ENCODE results near the gene CYP1A1. TPM values are rescaled to one million over a fixed set of nuclear protein-coding genes. Genes with fewer than 3 reads are reported as not detected.

Gene CYP1A1
- total and polyA plus RNA-seq, 12 donors = 0.11 to 2.2 (median 0.96) TPM; not detected in 9

DNA sequence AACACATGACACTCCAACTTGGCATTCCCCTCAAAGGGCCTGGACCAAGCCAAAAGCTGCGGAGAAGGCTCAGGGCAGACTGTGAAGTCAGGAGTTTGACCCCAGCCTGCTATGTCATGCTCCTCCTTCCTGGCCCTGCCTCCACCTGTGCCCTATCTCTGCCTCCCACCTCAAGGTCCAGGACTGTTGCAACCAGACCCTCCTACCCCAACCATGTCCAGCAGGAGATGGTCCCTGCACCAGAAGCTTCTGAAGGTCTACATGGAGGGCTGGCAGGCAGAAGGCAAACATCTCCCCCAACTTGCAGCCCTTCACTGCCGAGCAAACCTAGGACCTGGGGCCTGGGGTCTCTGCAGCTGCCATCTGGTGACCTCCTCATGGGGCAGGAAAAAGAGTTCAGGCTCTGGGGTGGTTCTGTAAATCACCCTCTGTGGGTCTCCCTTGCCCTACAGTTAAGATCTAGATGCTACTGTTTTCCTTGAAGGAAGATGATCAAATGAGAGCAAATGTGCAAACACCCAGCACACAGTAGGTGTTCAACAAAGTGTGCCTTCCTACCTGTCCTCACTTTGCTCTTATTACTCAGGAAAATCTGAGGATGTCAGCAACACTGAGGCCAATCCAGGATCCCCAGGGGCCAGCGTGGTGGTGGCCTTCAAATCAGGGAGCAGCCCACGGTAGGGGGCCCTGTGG is 45.0 kb upstream of the CYP1A1 start:
- Histone ChIP-seq H3K27ac (no peak overlapping the region), H3K4me1 (replicated peaks in 1 of 2) (no peaks in the 10 kb centered on the region), H3K9me3 (replicated peaks in 1 of 3) (no peaks in the 10 kb centered on the region), H3K27me3 (no peaks in the 10 kb centered on the region), H3K36me3 (replicated peaks in 1 of 2) (no peaks in the 10 kb centered on the region), H3K4me3 (no peak overlapping the region)
- TF ChIP-seq, protein P1, sequence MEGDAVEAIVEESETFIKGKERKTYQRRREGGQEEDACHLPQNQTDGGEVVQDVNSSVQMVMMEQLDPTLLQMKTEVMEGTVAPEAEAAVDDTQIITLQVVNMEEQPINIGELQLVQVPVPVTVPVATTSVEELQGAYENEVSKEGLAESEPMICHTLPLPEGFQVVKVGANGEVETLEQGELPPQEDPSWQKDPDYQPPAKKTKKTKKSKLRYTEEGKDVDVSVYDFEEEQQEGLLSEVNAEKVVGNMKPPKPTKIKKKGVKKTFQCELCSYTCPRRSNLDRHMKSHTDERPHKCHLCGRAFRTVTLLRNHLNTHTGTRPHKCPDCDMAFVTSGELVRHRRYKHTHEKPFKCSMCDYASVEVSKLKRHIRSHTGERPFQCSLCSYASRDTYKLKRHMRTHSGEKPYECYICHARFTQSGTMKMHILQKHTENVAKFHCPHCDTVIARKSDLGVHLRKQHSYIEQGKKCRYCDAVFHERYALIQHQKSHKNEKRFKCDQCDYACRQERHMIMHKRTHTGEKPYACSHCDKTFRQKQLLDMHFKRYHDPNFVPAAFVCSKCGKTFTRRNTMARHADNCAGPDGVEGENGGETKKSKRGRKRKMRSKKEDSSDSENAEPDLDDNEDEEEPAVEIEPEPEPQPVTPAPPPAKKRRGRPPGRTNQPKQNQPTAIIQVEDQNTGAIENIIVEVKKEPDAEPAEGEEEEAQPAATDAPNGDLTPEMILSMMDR (IDR thresholded peaks at IDR 0.05) = no peak
- no peak for TF ChIP-seq POLR2A (IDR thresholded peaks at IDR 0.05)
- WGBS, 4 donors = 39 to 68% (median 56%) methylated on average over 1 to 4 of the region's 4 CpGs
- intact Hi-C loops (cut with DNase I) = loop anchor here (5.0 kb wide), 2 partner anchors 67 to 182 kb away; no protein-coding TSS in a partner anchor
- no peak for DNase-seq

DNA sequence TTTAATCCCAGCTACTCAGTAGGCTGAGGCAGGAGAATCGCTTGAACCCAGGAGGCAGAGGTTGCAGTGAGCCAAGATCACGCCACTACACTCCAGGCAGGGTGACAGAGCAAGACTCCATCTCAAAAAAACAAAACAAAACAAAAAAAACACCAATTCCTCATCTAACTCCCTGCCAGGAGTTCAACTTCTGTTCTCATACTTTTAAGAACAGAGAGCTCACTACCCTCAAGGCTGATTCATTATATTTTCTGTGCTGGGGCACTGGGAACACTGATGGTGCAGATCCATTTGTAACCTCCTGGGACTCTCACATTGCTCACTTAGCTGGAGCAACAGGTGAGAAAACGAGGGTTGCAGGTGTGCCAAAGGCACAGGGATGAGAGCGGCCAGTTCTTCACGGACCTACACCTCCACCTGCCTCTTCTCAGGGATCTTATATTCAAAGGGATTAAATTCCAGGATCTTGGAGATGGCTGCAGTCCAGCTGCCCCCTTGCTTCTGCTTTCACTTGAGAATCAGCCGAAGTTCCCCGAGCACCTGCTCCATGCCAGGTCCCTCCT is 44.2 kb upstream of the CYP1A1 start:
- no peak for TF ChIP-seq POLR2A (IDR thresholded peaks at IDR 0.05)
- TF ChIP-seq, protein P1 (IDR thresholded peaks at IDR 0.05) = no peak
- peak in 1 of 7 donors; percentile 12 for DNase-seq
- intact Hi-C loops (cut with DNase I) = loop anchor here (2.0 to 10.0 kb wide), 5 partner anchors 68 to 385 kb away; no protein-coding TSS in a partner anchor
- Histone ChIP-seq H3K27me3 (no peaks in the 10 kb centered on the region), H3K4me1 (replicated peaks in 1 of 2) (no peaks in the 10 kb centered on the region), H3K4me3 (no peak overlapping the region), H3K36me3 (replicated peaks in 1 of 2) (no peaks in the 10 kb centered on the region), H3K27ac (no peak overlapping the region), H3K9me3 (replicated peaks in 1 of 3) (no peaks in the 10 kb centered on the region)
- 47 to 64% (median 56%) methylated on average over 6 to 7 of the region's 7 CpGs for WGBS, 4 donors

DNA sequence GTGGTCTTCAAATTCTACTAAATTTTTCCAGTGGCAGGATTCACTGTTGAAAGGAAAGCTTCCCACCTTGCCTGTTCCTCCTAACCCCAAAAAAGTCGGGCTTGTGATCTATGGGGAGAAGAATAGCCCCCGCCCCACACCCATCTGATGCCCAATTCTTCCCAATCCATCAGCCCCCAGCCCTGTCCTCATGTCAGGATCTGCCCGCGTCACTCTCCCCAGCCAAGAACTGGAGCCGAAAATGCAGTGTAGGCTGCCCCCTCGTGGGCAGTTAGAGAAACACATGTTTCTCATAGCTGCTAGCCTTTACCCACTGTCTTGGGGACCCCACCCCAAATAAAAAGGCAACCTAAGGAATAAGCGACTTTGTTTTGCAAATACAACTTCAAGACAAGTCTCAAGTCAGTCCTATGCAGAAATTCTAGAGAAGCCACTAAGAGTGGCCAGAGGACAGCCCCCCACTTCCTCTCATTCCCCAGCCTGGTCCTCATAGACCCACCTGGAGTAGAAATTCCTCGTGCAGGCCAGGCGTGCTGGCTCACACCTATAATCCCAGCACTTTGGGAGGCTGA is 43.5 kb upstream of the CYP1A1 start:
- intact Hi-C loops (cut with DNase I) = loop anchor here (2.0 to 10.0 kb wide), 3 partner anchors 134 to 384 kb away; no protein-coding TSS in a partner anchor
- no peaks in the 10 kb centered on the region for H3K9me3 ChIP-seq (replicated peaks in 1 of 3)
- H3K4me1 ChIP-seq (replicated peaks in 1 of 2) = no peaks in the 10 kb centered on the region
- H3K27me3 ChIP-seq = no peaks in the 10 kb centered on the region
- H3K27ac ChIP-seq = no peak overlapping the region
- no peak overlapping the region for H3K4me3 ChIP-seq
- peak in 6 of 7 donors; percentile 52 to 80 (median 68) for DNase-seq
- no peaks in the 10 kb centered on the region for H3K36me3 ChIP-seq (replicated peaks in 1 of 2)
- 0 to 7% (median 3%) methylated on average over 5 to 9 of the region's 9 CpGs for WGBS, 4 donors
- TF ChIP-seq, protein P1 (IDR thresholded peaks at IDR 0.05) = peak; percentile 75 to 88 (median 84)
- no peak for TF ChIP-seq POLR2A (IDR thresholded peaks at IDR 0.05)

DNA sequence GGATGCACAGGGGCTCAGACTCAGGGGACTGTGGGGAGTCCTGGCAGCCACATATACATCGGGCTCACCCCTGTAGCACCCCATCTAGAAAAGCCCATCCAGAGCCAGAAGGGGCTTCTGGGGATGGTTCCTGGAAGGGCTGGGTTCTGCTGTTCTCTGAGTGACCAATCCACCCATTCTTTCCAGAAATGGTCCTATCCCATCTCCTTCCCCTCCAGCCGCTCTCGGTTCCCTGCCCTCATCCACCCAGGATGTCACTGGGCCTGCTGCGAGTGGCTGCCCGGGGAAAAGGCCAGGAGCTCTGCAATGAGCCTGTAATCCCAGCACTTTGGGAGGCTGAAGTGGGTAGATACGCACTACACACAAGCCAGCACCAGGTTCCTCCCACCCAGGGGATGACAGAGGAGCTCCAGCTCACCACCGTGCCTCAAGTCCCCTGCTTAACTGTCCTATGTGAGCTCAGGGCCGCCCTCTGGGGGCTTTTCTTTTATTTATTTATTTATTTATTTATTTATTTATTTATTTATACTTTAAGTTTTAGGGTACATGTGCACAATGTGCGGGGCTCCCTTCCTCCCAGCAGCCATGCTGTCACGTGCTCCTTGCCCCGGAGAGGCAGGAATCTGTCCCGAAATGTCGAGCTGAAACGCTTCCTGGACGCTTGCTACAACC is 42.9 kb upstream of the CYP1A1 start:
- intact Hi-C loops (cut with DNase I) = loop anchor here (2.0 to 10.0 kb wide), 3 partner anchors 133 to 383 kb away; no protein-coding TSS in a partner anchor
- Histone ChIP-seq H3K4me3 (no peak overlapping the region), H3K27me3 (no peaks in the 10 kb centered on the region), H3K9me3 (replicated peaks in 1 of 3) (no peaks in the 10 kb centered on the region), H3K27ac (no peak overlapping the region), H3K36me3 (replicated peaks in 1 of 2) (no peaks in the 10 kb centered on the region), H3K4me1 (replicated peaks in 1 of 2) (no peaks in the 10 kb centered on the region)
- TF ChIP-seq, protein P1 (IDR thresholded peaks at IDR 0.05) = no peak
- TF ChIP-seq POLR2A (IDR thresholded peaks at IDR 0.05) = no peak
- DNase-seq = no peak
- WGBS, 4 donors = 25 to 35% (median 29%) methylated on average over 14 to 15 of the region's 15 CpGs

Measured in adrenal gland (tissue), 12 donors.